GM18499 (cell line): ENCODE data around the gene SNX9.
"Not testable (repeated sequence)": the region's sequence is repeated elsewhere in the genome, so short reads cannot be mapped to it uniquely, and the experiment has no call there.

Experiments used
- ATAC-seq: cut with Tn5 transposase; IDR thresholded peaks from one replicate; pipeline ENCODE4 v1.9.1; 2021; ENCODE audit warnings: moderate number of reproducible peaks; ENCODE audit not compliant: insufficient read depth, unreplicated experiment

Gene SNX9

DNA sequence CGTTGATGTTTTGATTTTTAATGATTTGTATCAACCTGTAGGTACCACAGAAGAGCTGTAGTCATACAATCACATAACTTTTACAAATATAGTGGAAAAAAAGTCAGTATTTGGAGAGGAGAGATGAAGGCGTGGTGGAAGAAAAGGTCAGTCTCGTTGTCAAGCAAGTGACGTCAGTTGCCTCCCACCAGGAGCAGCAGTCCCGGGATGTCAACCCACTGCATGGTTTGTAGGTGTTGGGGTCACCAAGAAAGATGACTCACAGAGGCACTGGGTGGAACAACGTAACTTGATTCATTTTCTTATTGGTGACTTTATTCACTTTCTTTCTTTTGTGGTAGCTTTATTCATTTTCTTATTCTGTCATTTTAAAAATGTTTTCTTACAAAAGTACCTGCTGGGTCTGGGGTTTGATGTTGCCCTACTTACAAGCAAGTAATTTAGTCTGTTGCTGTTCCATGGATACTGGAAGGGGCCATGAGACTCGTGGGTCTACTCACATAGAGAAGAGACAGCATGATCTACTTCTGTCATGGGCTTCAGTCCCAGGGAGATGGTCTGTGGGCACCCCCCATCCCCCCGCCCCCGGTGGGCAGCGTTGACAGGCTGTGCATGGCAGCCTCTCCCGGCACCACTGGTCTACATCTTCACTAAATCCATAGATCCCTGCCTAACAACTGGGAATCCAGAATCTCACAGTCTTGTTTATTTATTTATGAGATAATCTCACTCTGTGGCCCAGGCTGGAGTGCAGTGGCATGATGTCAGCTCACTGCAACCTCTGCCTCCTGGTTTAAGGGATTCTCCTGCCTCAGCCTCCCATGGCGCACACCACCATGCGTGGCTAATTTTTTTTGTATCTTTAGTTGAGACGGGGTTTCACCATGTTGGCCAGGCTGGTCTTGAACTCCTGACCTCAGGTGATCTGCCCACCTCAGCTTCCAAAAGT is 122.2 kb downstream of the SNX9 start:
- no peak for ATAC-seq

DNA sequence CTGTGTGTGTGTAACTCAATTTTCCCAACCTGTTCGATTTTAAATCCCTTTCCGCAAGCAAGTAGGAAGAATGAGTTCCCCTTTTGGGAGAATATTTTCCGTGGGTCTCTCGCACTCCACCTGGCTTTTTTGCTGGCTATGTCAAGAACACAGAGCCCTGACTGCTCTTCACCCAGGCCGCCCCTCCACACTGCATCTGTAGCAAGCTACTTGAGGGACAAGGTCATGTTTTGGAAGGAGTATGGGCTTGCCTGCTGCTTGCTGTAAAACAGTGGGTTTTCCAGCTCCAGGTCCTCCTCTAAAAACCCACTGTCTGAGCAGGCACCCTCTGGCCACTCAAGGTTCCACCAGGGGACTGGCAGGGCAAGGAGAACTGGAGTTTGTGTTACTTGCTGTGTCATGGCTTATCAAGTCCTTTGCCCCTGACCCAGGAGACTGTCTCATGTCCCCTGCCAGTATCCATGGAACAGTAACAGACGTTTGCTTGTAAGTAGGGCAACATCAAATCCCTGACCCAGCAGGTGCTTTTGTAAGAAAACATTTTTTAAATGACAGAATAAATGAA is 123.1 kb downstream of the SNX9 start:
- no peak for ATAC-seq

DNA sequence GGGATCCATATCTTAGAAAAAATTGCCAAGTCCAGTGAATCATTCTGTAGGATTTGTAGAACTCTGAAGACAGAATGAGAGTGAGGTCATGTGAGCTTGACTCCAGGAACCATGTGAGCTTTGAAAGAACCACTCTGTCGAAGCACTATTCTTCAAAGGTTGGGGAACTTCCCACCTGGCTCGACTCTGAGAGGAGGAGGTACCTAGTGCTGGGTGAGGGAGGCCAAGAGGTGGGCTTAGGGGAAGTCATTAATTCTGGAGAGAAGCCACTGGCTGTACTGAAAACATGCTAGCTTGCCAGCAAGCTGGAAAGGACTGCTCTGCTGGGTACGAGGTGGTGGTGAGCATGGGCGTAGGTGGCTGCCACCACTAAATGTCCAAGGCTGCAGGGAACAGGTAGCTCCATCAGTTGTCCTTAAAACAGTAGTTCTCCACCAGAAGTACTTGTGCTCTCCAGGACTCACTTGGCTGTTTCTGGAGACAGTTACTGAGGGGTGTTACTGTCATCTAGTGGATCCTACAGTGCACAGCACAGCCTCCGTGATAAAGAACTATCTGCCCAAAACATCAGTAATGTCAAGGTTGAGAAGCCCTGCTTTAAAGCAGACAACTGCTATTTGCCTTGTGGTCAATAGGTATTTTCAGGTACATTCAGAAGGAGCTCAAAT is 124.0 kb downstream of the SNX9 start:
- no peak for ATAC-seq

- not testable (repeated sequence) for ATAC-seq
Observed at GRCh38 chr6:157950899-157951298, 127.9 kb downstream of the SNX9 start.

- ATAC-seq: no peak
Observed at GRCh38 chr6:157951828-157952227, 128.8 kb downstream of the SNX9 start.

DNA sequence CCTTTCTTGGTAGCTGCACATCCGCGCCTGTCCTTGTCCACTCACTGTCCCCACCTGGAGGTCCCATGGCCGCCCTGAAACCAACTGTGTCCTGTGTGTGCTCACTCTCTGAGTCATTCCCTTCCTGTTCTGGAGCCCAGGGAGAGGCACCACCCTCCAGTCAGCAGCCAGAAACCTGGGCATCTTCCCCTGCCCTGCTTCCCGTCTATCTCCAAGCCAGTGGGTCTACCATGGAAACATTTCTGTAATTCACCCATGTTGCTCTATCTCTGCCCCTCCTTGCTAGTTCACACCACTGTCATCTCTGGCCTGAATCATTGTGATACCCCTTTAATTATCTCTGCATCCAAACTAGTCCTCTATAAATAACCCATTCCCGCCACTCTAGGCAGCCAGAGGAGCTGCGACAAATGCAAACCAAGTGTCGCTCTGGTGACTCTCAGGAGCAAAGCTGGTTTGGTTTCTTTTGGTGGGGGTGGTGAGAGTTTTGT is 129.9 kb downstream of the SNX9 start:
- no peak for ATAC-seq

DNA sequence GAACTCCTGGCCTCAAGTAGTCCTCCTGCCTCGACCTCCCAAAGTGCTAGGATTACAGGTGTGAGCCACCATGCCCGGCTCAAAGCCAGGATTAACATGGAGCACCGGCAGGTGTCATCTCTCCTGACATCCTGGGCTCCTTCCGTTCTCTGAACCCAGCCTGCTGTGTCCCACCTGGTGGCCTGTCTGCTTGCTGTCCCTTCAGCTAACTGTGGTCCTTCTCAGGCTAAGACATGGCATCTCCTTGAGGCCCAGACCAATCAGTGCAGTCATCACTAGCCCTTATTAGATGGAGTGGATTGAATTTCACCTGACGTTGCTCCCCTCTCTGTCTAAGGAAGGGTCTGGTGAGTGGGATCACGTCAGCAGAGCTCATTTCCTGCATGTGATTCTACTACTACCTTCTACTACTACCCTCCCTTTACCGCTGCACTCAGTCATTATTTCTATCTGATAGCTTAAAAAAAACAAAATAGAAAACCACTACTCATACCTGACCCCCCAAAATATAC is 130.6 kb downstream of the SNX9 start:
- ATAC-seq: no peak

- no peak for ATAC-seq
Observed at GRCh38 chr6:157954150-157955117, 131.4 kb downstream of the SNX9 start.

GRCh38 chr6:157955675-157956074 is 132.6 kb downstream of the SNX9 start:
- ATAC-seq: no peak

DNA sequence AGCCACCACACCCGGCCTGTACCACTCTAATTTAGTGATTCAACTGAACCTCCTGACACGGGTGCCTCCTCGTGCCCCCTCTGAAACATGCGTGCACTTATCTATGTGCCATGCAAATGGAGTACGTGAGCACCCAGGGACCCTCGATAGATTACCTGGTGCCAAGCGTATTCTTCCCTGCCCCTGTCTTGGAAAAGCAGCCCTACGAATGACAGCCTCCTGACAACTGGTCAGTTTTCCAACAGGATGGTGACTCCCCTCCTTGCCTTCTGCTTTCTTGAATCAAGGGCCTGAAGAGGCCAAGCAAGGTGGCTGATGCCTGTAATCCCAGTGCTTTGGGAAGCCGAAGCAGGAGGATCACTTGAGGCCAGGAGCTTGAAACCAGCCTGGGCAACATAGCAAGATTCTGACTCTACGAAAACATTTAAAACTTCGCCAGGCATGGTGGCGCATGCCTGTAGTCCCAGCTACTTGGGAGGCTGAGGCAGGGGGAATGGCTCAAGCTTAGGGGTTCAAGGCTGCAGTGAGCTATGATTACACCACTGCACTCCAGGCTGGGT is 133.2 kb downstream of the SNX9 start:
- ATAC-seq: no peak

DNA sequence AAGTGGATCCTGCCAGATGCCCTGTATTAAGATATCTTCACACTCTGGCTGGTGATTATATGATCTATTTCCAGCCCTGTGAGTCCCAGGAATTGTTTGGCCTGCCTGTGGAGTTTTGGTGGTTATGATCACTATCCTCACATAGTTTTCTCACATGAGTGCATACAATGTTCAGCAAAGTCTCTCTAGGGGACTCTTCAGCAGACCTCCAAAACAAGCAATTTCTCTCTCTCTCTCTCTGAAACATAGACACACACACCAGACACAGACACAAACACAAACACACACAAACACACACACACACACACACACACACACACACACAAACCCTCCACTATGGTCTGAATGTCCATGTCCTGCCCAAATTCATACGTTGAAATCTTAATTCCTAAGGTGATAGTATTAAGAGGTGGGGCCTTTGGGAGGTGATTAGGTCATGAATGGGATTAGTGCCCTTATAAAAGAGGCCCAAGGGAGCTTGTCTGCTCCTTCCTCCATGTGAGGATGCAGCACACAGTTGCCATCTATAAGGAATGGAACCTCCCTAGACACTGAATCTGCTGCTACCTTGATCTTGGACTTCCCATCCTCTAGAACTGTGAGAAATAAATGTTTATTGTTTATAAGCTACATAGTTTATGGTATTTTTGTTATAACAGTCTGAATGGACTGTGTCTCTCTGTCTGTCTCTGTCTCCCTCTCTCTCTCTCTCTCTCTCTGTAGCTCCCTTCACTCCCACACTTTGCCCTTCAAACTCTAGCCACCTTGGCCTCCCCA is 136.6 kb downstream of the SNX9 start:
- no peak for ATAC-seq

DNA sequence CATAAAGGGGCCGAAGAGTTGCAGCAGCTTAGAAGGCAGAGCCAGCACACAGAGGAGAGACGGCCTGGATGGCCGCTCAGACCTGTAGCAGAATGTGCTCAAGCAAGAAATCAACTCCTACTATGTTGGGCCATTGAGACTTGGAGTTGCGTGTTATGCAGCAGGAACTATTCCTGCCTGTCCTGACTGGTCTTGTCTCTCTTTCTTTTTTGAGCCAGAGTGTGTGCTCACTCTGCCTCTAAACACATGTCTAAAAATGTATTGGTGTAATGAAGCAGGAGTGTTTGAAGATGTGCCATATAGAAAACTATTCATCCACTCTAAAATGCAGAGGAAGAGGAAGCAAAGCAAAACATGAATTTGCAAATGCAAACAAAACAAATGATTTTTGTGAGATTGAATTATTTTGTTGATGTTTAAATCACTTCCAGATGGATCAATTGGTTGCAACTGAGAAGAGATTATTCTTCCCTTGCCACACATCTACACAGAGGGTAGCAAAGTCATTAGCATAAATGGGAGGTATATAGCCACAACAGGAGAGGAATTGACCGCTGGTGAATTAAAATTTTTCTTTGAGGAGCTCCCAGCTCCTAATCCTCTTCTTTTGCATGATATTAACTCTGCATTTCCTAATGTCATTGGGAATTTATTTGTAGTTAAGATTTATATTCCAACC is 138.2 kb downstream of the SNX9 start:
- no peak for ATAC-seq

- no peak for ATAC-seq
Observed at GRCh38 chr6:157961832-157962575, 139.0 kb downstream of the SNX9 start.

DNA sequence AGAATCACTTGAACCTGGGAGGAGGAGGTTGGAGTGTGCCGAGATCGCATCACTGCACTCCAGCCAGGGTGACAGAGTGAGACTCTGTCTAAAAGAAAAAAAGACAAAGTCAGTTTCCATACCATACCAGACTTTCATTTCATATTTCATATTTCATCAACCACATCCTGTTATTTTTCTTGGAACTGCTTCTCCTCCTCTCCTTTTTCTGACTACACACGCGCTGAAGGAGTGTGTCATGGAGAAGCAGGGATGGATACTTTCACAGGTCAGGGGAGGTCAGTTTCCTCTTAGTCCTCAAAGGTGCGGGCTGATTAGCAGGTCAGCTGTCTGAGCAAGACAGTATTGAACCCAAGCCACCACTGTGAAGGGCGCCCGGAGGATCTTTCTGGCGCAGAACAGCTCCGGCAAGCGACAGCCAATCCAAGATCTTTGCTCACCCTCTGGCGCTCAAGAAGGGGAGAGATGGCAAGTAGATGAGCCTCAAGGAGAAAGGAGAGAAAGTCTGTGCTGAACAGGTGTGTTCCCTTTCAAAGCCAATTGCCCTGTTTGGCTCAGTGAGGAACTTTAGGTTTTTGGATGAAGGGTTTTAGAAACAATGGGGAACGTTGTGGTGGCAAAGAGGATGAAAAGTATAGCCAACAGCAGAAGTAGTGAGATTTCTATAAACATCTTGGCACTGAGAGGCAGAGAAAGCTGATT is 139.7 kb downstream of the SNX9 start:
- no peak for ATAC-seq

GRCh38 chr6:157964100-157964499 is 141.1 kb downstream of the SNX9 start:
- ATAC-seq: no peak

DNA sequence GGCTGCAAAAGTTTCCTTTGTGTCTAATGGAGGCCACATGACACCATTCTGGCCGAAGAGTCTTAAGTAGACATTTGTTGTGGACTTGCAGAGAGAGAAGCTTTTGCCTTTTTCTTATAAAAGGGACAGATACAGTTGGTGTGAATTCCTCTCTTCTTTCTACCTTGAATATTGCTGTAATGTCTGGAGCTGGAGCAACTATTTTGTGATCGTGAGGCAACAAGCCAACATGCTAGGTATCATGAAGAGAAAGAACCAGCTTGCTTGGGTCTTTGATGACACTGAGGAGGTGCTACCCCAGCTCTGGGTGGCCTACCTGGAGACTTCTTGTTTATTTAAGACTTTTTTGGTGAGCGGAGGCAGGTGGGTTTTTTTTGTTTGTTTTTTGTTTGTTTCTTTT is 142.3 kb downstream of the SNX9 start:
- ATAC-seq: no peak

DNA sequence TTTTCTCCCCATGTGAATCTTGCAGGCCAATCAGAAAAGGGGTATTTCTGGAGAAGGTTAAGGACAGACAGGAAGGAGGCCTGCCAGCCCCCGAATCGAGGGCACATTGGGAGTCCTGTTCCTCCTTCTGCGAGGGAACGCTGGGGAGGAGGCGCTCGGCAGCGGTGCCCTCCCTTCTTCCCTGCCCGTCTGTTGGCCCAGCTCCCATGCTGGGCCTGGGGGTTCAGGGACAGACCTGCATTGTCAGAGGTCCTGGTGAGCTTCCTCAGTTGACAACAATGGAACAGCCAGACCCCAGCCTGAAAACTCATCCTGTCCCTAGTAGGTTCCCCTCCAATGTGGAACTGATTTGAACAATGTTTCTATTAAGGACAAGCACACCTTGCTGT is 143.5 kb downstream of the SNX9 start:
- ATAC-seq: no peak
